WI38 (cell line): ENCODE measurements around the gene CNTNAP4.

ENCODE experiments used
- H3K4me3 ChIP-seq: 2 replicates; pipeline ENCODE4 v1.5.1; 2011; ENCODE audit warnings: low read depth, mild to moderate bottlenecking, control low read depth, low read length
- CTCF ChIP-seq: IDR thresholded peaks from 2 replicates; pipeline ENCODE4 v1.5.1; 2012; ENCODE audit warnings: low read depth, mild to moderate bottlenecking, control low read depth, low read length

CNTNAP4 gene

GRCh38 chr16:76373998-76374397 lies 96.8 kb downstream of the CNTNAP4 start:
- TF ChIP-seq CTCF, result no peak

GRCh38 chr16:76376988-76377387 lies 99.8 kb downstream of the CNTNAP4 start:
- no peak for TF ChIP-seq CTCF

More at GRCh38 chr16:76373998-76374397, 96.8 kb downstream of the CNTNAP4 start:
- H3K4me3 ChIP-seq, result no peak overlapping the region

GRCh38 chr16:76378020-76378419 lies 100.8 kb downstream of the CNTNAP4 start:
- TF ChIP-seq CTCF, result no peak
- H3K4me3 ChIP-seq, result no peak overlapping the region

More at GRCh38 chr16:76376988-76377387, 99.8 kb downstream of the CNTNAP4 start:
- H3K4me3 ChIP-seq, result no peak overlapping the region

- TF ChIP-seq CTCF, result no peak
- H3K4me3 ChIP-seq, result no peak overlapping the region
Observed at GRCh38 chr16:76381096-76381495, 103.9 kb downstream of the CNTNAP4 start.

GRCh38 chr16:76385601-76386230 lies 108.5 kb downstream of the CNTNAP4 start:
- no peak for TF ChIP-seq CTCF
- no peak overlapping the region for H3K4me3 ChIP-seq

- H3K4me3 ChIP-seq, result no peak overlapping the region
- TF ChIP-seq CTCF, result no peak
Observed at GRCh38 chr16:76386784-76387183, 109.6 kb downstream of the CNTNAP4 start.

GRCh38 chr16:76387994-76388393 lies 110.8 kb downstream of the CNTNAP4 start:
- no peak for TF ChIP-seq CTCF
- H3K4me3 ChIP-seq, result no peak overlapping the region
